HCEC 1CT (cell line): ENCODE measurements around the gene LRRC4C.
"Not testable (repeated sequence)": the region's sequence is repeated elsewhere in the genome, so short reads cannot be mapped to it uniquely, and the experiment has no call there.

ENCODE experiments used
- DNase-seq: peaks from one replicate; pipeline ENCODE4 v3.0.0-alpha.2; 2017

The LRRC4C gene

DNA sequence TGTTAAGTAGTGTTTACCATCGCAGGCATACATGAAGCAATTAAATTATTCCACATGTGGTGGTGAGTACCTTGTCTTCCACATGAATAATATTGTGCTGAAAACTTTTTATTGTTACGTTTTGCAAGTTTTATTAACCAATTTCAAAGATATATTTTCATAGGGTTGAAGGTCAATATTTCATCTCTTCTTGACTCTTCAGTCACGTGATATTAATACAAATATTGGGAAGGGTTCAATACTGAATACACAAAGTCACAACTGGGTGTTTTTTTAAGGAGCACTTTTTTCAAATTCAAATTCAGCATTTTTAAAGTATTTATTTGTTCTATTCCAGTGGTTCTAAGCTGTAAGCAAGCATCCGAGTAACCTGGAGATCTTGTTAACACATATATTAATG, 348.9 kb downstream of the LRRC4C start:
- no peak for DNase-seq

GRCh38 chr11:41102471-41102870, 357.0 kb downstream of the LRRC4C start:
- no peak for DNase-seq

- DNase-seq: no peak
Observed at GRCh38 chr11:41099654-41100053, 359.8 kb downstream of the LRRC4C start.

GRCh38 chr11:41085123-41085522, 374.3 kb downstream of the LRRC4C start:
- DNase-seq: no peak

- no peak for DNase-seq
Observed at GRCh38 chr11:41081756-41082285, 377.6 kb downstream of the LRRC4C start.

DNA sequence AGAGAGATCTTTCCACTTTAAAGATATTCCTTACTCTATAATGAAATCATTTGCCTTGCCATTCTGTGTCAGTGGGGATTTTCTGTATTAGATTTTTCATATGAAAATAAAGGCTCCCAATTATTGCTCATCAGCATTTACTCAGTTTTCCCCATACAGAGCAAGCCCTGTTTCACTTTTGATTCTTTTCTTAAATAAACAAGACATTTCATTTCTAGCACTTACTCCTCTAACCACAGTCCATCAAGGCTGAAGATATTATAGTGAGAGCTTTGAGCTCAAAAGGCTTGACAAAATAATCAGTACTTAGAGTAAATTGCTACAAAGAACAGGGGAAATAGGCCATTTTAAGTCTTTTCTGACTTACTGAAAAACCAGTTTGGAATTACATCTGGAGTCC, 385.1 kb downstream of the LRRC4C start:
- DNase-seq: no peak

DNA sequence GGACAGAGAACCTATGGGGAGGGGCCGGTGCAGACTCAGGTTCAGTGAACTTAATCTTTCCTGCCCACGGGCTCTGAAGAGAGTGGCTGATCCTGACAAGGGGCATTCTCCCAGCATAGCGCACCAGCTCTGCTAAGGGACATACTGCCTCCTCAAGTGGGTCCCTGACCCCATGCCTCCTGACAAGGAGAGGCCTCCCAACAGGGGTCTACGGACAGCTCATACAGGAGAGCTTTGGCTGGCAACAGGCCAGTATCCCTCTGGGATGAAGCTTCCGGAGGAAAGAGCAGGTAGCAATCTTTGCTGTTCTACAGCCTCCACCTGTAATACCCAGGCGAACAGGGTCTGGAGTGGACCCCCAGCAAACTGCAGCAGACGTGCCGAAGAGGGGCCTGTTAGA, 394.0 kb downstream of the LRRC4C start:
- DNase-seq: no peak

- no peak for DNase-seq
Observed at GRCh38 chr11:41058138-41058537, 401.3 kb downstream of the LRRC4C start.

DNA sequence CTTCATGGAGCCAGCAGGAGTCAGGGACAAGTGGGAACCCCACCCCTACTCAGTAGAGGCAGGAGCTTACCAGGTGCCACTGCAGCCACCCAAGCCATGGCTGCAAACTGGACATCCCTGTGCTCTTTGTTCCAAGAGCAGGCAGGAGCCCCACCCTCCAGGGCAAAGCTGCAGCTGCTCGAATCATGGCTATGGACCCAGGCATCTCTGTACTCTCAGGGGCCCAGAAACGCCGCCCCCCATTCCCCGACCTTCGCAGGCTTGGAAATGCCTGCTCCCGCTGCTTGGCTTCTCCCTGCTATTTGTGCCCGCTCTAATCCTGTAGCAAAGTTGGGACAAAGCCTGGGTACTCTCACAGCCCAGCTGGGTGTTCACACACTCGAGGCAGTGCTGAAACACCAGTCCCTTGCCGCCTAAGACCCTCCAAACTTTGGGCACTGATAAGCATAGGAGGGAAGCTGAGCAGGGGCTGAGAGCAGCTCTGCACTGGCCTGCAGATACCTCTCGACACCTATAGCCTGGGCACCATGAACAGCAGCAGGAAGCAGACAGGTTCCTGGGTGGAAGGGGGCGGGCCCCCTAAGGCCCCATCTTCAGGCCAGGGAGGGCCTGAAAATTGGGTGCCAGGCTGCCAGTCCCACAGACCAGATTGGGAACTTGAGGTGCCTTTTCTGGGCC, 402.4 kb downstream of the LRRC4C start:
- DNase-seq: no peak

GRCh38 chr11:41053894-41054293, 405.6 kb downstream of the LRRC4C start:
- no peak for DNase-seq

DNA sequence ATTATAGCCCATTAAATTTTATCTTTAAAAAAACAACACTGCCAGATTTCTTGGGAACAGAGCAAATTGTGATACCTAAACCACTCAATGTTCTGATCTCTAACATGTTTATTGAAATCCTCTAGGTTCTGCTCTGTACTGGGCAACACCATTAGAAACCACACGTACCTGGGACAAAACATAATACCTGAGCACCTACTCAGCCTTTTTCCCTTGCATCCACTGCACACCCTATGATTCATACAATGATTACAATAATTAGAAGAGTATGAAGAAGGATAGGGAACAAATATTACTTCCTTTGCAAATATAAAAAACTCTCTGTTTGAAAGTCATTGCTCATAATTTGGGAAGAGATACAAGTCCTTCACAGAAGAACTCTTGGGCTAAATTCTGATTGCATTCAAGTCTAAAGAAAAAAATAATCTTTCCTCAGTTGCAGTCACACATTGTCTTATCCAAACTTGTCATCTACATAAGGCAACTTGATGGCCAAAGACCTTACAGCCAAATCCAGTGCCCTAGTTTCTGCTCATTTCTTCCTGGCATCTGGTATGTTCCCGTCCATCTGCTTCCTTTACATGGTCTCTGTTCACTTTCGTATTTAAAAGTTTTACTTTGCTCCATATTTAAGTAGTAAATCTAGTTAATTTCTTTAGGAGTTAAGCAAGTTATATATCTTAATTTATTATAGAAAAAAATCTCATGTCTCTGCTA, 407.4 kb downstream of the LRRC4C start:
- no peak for DNase-seq

- no peak for DNase-seq
Observed at GRCh38 chr11:41050791-41051190, 408.7 kb downstream of the LRRC4C start.

GRCh38 chr11:41047229-41047628, 412.2 kb downstream of the LRRC4C start:
- no peak for DNase-seq

- no peak for DNase-seq
Observed at GRCh38 chr11:41045266-41045665, 414.2 kb downstream of the LRRC4C start.

DNA sequence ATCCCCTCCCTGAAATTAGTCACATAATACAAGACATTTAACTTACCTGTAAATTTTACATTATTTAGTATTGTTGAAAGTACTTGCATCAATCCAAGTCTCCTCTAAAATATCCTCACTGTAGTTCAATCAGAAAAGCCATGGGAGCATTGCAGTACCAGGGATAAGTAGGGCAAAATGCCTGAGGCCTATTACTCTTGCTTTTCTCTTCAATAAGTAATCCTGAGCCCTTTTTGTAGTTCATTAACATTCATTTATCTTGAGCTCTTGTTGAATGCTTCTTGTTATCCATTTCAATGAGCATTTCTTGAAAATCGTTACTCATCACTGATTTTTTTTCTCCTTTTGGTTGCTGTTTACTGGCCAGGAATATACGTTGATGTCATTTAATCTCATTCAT, 414.7 kb downstream of the LRRC4C start:
- no peak for DNase-seq

DNA sequence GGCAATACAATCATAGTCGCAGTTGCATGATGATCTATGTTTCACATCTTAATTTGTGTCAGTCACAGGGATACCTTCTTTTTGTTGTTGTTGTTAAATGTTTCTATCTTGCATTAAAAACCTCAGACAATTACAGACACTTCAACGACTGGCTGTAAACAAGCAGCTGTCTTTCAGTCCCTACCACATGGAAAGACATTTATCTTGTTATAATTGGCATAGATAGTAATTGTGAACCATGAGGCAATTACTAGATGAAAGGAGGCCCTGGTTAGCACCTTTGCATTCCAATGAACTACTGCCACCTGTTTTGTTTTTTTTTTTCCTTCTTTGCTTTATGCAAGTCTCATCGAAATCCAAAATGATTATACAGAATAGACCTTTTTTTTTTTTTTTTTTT, 416.8 kb downstream of the LRRC4C start:
- DNase-seq: no peak

DNA sequence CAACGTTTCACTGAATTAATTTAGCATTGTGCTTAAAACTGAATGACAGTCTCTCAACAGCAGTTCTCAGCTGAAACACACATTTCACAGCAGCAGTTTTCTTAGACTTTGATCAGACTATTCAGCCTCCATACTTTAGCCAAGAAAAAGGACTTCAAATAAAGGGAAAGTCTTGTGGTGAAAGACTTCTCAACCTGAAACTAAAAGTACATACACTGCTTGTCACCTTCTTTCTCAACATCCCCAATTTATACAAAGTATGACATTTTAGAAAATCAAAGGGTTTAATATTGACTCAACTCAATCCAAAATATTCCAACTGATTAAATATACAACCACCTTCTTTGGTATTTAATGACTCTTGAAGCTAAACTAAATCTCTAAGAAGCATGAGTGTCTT, 419.0 kb downstream of the LRRC4C start:
- no peak for DNase-seq

- no peak for DNase-seq
Observed at GRCh38 chr11:41039592-41039991, 419.9 kb downstream of the LRRC4C start.

DNA sequence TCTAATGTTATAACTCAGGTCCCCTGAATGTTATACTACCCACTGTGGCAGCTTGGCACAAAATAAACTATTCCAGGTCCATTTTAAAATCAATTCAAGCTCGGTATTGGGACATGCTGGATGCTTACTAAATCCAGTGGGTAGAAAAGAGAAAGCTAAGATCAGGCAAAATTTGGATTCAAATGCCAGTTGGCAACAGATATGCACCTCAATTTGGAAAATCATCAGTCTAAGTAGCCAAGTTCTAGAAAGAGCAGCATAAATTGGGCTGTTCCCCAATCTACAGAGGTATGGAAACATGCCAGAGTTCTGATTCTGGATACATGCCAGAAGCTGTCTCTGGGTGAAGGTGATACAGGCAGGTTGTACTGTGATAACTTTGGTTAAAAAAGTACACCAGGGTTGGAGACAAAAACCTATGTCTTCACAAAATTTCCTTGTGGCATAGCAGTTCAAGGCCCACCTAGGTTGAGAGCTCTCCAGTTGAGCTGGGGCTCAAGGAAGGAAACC, 427.8 kb downstream of the LRRC4C start:
- DNase-seq: no peak

DNA sequence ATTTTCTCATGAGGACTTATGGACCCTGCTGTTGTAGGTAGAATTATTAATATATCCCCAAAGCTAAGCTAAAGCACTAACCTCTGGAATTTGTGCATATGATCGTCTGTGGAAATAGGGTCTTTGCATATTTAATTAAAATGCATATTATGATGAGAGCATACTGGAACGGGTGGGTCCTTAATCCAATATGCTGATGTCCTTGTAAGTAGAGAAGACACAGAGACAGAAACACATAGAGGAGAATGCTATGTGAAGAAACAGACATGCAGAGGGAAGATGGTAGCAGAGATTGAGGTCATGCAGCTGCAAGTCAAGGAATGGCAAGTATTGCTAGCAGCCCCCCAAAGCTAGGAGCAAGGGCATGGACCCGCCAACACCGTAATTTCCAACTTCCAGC, 439.2 kb downstream of the LRRC4C start:
- DNase-seq: no peak

DNA sequence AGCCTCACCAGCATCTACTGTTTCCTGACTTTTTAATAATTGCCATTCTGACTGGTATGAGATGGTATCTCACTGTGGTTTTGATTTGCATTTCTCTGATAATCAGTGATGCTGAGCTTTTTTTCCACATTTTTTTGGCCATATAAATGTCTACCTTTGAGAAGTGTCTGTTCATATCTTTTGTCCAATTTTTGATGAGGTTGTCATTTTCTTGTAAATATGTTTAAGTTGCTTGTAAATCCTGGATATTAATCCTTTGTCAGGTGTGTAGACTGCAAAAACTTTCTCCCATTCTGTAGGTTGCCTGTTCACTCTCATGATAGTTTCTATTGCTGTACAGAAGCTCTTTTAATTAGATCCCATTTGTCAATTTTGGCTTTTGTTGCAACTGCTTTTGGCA, 439.8 kb downstream of the LRRC4C start:
- not testable (repeated sequence) for DNase-seq

DNA sequence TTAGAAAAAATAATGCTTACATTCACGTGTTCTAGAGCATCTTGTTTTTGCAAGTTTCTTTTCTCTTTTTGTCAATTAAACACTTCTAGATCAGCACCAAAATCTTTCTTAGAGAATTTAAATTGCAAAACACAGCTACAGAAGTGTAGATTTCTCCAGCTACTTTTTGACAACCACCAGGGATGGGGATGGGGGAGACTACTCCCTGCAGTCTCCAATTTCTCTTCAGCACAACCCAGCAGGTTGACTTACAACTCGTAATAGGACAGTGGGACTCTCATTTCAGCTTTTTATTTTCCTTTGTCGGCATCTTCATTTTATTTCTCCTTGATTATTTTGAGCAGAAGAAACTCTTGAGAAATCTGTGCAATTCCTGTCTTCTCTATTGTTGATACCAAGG, 441.2 kb downstream of the LRRC4C start:
- DNase-seq: no peak

DNA sequence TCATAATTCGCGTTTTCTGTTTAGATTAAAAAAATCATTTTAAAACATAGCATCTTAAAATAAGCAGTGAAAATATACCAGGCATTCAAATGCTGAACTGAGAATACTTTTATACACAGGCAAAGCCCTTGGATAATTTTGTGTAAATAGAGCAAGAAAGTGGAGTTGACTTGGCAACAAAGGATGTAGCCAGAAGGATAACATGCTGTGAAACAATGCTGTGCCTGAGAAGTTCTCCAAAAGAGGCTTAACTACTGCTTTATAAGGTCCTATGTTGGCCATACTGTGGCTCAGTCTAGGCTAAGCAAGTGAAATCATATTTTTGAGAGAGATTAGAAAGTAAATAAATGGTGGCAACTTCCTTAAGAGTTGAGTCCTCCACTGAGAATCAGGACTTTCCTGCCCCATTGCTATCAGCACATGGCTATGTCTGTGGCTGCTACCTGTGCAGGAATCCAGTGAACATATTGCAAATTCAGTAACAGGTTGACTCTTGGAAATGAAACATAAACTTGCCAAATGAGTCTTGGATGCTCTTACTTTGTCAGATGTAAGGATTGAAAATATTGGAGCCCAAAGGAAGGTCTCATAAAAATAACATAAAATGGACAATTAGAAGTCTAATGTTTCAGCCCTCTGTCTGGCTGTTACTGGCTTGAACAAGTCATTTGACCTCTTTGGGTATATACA, 448.9 kb downstream of the LRRC4C start:
- no peak for DNase-seq

DNA sequence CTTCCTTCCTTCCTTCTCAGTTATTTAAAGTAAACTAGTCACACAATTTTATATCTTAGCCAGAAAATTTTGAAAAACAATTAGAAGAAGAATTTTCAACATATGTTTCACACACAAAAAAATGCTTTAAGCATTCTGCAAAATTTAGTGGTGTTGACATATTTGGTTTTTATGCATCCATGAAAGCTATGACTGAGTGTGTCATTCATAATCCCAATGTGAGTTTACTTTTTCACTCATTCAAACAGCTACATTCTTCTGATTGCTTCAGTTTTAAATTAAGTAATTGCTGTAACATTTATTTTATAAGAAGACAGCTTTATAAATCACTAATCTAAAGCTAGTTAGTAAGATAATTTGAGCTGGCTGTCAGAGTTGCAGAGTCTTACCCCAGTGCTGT, 453.5 kb downstream of the LRRC4C start:
- no peak for DNase-seq
